ENCODE results near the gene FBXO15. TPM values are rescaled to one million over a fixed set of nuclear protein-coding genes. Genes with fewer than 3 reads are reported as not detected.

The FBXO15 gene
- total and polyA plus RNA-seq, 4 donors: 0.23 to 0.50 (median 0.41) TPM

DNA sequence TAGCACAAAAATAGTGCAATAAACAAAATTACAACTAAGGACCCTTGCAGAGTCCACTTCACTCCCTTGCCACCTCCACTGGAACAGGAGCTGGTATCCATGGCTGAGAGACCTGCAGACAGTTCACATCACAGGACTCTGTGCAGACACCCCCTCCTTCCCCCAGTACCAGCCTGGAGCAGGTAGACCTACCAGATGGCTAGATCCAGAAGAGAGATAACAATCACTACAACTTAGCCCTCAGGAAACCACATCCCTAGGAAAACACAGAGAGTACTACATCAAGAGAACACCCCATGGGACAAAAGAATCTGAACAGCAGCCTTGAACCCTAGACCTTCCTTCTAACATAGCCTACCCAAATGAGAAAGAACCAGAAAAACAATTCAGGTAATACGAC, 49.8 kb downstream of the FBXO15 start:
- no peaks in the 10 kb centered on the region for H3K4me1 ChIP-seq (ENCODE audit: control insufficient read depth in 4 of 4, insufficient read depth in 4 of 4, low read length in 3 of 4)
- H3K4me3 ChIP-seq (ENCODE audit: low read depth in 1 of 3, low read length in 3 of 3): no peak overlapping the region
- no peak for DNase-seq (ENCODE audit: low spot score)
- no peak overlapping the region for H3K9ac ChIP-seq (ENCODE audit: low read depth in 1 of 2, low read length in 2 of 2)
- H3K9me3 ChIP-seq (ENCODE audit: control insufficient read depth in 4 of 4, low read length in 3 of 4): peaks cover 0 to 4% (median 0%) of the 10 kb centered on the region in 4 donors
- WGBS: 81% methylated on average over 1 of the region's 1 CpG
- H3K27me3 ChIP-seq (ENCODE audit: control insufficient read depth in 4 of 4, insufficient read depth in 4 of 4, low read length in 3 of 4): peaks cover 0 to 2% (median 0%) of the 10 kb centered on the region in 4 donors
- TF ChIP-seq HNF4G (IDR thresholded peaks at IDR 0.05): no peak
- TF ChIP-seq, protein P1, sequence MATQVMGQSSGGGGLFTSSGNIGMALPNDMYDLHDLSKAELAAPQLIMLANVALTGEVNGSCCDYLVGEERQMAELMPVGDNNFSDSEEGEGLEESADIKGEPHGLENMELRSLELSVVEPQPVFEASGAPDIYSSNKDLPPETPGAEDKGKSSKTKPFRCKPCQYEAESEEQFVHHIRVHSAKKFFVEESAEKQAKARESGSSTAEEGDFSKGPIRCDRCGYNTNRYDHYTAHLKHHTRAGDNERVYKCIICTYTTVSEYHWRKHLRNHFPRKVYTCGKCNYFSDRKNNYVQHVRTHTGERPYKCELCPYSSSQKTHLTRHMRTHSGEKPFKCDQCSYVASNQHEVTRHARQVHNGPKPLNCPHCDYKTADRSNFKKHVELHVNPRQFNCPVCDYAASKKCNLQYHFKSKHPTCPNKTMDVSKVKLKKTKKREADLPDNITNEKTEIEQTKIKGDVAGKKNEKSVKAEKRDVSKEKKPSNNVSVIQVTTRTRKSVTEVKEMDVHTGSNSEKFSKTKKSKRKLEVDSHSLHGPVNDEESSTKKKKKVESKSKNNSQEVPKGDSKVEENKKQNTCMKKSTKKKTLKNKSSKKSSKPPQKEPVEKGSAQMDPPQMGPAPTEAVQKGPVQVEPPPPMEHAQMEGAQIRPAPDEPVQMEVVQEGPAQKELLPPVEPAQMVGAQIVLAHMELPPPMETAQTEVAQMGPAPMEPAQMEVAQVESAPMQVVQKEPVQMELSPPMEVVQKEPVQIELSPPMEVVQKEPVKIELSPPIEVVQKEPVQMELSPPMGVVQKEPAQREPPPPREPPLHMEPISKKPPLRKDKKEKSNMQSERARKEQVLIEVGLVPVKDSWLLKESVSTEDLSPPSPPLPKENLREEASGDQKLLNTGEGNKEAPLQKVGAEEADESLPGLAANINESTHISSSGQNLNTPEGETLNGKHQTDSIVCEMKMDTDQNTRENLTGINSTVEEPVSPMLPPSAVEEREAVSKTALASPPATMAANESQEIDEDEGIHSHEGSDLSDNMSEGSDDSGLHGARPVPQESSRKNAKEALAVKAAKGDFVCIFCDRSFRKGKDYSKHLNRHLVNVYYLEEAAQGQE (IDR thresholded peaks at IDR 0.05): no peak
- TF ChIP-seq, protein P2, sequence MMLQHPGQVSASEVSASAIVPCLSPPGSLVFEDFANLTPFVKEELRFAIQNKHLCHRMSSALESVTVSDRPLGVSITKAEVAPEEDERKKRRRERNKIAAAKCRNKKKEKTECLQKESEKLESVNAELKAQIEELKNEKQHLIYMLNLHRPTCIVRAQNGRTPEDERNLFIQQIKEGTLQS (IDR thresholded peaks at IDR 0.05): no peak
- H3K27ac ChIP-seq (ENCODE audit: low read depth in 1 of 2, low read length in 2 of 2): no peak overlapping the region
- no peaks in the 10 kb centered on the region for H3K36me3 ChIP-seq (ENCODE audit: control insufficient read depth in 4 of 4, insufficient read depth in 3 of 4, low read depth in 1 of 4, low read length in 3 of 4)

DNA sequence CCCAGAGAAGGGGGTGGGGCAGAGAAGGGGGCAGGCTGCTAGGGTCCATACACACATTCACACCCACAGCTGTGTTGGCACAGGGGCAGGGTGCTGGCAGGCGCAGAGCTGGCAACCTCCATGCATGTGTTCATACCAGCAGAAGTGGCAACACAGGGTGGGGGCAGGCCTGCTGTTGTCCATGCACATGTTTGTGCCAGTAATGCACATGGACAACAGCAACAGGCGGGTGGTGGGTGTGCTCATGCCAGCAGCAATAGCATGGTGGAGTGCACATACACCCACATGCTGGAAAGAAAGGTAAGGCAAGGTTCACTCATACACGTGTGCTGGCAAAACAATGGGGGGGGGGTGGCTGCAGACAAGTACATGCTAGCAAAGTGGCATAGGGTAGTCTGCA, 54.7 kb downstream of the FBXO15 start:
- no peak overlapping the region for H3K4me3 ChIP-seq (ENCODE audit: low read depth in 1 of 3, low read length in 3 of 3)
- WGBS: 95% methylated on average over 3 of the region's 3 CpGs
- H3K9me3 ChIP-seq (ENCODE audit: control insufficient read depth in 4 of 4, low read length in 3 of 4): peaks cover 0 to 4% (median 1%) of the 10 kb centered on the region in 4 donors
- no peak for DNase-seq (ENCODE audit: low spot score)
- H3K27ac ChIP-seq (ENCODE audit: low read depth in 1 of 2, low read length in 2 of 2): no peak overlapping the region
- H3K27me3 ChIP-seq (ENCODE audit: control insufficient read depth in 4 of 4, insufficient read depth in 4 of 4, low read length in 3 of 4): peaks cover 0 to 2% (median 0%) of the 10 kb centered on the region in 4 donors
- no peak overlapping the region for H3K9ac ChIP-seq (ENCODE audit: low read depth in 1 of 2, low read length in 2 of 2)
- no peaks in the 10 kb centered on the region for H3K4me1 ChIP-seq (ENCODE audit: control insufficient read depth in 4 of 4, insufficient read depth in 4 of 4, low read length in 3 of 4)
- no peaks in the 10 kb centered on the region for H3K36me3 ChIP-seq (ENCODE audit: control insufficient read depth in 4 of 4, insufficient read depth in 3 of 4, low read depth in 1 of 4, low read length in 3 of 4)
- TF ChIP-seq, protein P3, sequence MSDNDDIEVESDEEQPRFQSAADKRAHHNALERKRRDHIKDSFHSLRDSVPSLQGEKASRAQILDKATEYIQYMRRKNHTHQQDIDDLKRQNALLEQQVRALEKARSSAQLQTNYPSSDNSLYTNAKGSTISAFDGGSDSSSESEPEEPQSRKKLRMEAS (IDR thresholded peaks at IDR 0.05): no peak
- TF ChIP-seq EGR1 (IDR thresholded peaks at IDR 0.05; ENCODE audit: low read depth in 2 of 2) (no peak), RAD21 (IDR thresholded peaks at IDR 0.05) (no peak), GABPA (IDR thresholded peaks at IDR 0.05 in 1 of 2, conservative IDR thresholded peaks at IDR 0.05 in 1 of 2) (no peak), SP1 (IDR thresholded peaks at IDR 0.05) (no peak), HNF4G (IDR thresholded peaks at IDR 0.05) (no peak), NR2F2 (IDR thresholded peaks at IDR 0.05) (no peak), RXRA (IDR thresholded peaks at IDR 0.05) (no peak), TAF1 (conservative IDR thresholded peaks at IDR 0.05) (no peak), YY1 (IDR thresholded peaks at IDR 0.05) (no peak), FOXA2 (IDR thresholded peaks at IDR 0.05) (no peak), HNF4A (conservative IDR thresholded peaks at IDR 0.05) (no peak), FOXA1 (IDR thresholded peaks at IDR 0.05) (no peak), JUND (IDR thresholded peaks at IDR 0.05) (no peak)
- TF ChIP-seq, protein P4, sequence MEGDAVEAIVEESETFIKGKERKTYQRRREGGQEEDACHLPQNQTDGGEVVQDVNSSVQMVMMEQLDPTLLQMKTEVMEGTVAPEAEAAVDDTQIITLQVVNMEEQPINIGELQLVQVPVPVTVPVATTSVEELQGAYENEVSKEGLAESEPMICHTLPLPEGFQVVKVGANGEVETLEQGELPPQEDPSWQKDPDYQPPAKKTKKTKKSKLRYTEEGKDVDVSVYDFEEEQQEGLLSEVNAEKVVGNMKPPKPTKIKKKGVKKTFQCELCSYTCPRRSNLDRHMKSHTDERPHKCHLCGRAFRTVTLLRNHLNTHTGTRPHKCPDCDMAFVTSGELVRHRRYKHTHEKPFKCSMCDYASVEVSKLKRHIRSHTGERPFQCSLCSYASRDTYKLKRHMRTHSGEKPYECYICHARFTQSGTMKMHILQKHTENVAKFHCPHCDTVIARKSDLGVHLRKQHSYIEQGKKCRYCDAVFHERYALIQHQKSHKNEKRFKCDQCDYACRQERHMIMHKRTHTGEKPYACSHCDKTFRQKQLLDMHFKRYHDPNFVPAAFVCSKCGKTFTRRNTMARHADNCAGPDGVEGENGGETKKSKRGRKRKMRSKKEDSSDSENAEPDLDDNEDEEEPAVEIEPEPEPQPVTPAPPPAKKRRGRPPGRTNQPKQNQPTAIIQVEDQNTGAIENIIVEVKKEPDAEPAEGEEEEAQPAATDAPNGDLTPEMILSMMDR (IDR thresholded peaks at IDR 0.05; ENCODE audit: low read depth, low read length, missing input control): no peak
- TF ChIP-seq, protein P5, sequence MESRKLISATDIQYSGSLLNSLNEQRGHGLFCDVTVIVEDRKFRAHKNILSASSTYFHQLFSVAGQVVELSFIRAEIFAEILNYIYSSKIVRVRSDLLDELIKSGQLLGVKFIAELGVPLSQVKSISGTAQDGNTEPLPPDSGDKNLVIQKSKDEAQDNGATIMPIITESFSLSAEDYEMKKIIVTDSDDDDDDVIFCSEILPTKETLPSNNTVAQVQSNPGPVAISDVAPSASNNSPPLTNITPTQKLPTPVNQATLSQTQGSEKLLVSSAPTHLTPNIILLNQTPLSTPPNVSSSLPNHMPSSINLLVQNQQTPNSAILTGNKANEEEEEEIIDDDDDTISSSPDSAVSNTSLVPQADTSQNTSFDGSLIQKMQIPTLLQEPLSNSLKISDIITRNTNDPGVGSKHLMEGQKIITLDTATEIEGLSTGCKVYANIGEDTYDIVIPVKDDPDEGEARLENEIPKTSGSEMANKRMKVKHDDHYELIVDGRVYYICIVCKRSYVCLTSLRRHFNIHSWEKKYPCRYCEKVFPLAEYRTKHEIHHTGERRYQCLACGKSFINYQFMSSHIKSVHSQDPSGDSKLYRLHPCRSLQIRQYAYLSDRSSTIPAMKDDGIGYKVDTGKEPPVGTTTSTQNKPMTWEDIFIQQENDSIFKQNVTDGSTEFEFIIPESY (IDR thresholded peaks at IDR 0.05): no peak
- TF ChIP-seq, protein P2 (IDR thresholded peaks at IDR 0.05): no peak
- TF ChIP-seq, protein P1 (IDR thresholded peaks at IDR 0.05): no peak

Measured in liver (tissue), 9 donors.